HG03432 (cell line): ENCODE measurements around the gene ACVR1.

Experiments used
- ATAC-seq: cut with Tn5 transposase; IDR thresholded peaks from one replicate; pipeline ENCODE4 v1.9.1; 2021; ENCODE audit warnings: mild to moderate bottlenecking, moderate library complexity; ENCODE audit not compliant: unreplicated experiment

ACVR1 gene

DNA sequence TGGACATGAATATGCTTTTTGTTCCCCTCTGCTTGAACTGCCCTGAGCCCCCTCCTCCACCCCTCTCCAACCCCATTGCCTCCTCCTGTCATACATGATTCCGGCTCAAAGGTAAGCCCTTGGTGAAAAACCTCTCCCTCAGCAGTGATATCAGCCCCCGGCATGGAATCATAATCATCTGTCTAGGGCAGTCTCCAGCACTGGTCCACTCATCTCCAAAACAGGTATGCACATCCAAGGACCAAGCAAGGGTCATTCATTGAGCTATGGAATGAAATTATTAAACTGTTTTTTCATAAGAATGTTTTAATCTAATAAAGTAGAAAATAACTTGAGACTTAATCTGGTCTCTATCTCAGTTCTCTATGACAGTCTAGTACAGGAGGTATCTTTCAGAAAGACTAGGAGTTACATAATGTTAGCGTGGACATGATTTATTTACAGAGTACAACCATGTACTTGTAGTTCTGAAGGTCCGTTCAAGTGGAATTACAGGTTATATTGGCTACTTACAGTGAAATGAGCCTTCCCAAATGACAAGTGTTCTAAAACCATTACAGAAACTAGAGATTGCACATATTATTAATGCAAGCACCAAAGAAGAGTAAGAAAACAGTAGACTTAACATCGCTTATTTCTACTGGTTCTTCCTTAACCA lies 75.2 kb downstream of the ACVR1 start:
- no peak for ATAC-seq

DNA sequence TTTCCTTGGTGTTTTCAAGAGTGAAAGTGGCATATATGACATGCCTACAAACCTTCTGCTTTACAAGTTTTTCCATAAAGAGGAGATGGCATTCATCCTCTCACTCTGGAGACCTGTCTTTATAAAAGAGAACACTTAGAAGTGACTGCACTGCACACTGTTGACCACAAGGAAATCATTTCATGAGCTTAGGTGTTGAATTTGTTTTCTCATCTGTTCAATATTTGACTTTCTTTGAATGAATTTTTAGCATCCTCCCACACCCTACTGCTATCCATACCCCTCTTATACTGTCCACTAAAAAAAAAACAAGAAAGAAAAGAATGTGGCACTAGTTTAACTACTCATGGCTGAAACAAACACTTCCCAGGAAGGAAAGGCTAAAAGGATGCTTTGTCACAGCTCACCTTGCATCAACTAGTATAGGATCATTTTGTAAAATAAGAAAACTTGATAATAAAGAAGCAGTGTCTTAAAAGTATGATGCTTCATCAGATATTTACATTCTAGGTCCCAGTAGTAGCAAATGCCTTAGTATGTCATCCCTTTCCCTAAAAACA lies 83.0 kb downstream of the ACVR1 start:
- ATAC-seq: no peak

DNA sequence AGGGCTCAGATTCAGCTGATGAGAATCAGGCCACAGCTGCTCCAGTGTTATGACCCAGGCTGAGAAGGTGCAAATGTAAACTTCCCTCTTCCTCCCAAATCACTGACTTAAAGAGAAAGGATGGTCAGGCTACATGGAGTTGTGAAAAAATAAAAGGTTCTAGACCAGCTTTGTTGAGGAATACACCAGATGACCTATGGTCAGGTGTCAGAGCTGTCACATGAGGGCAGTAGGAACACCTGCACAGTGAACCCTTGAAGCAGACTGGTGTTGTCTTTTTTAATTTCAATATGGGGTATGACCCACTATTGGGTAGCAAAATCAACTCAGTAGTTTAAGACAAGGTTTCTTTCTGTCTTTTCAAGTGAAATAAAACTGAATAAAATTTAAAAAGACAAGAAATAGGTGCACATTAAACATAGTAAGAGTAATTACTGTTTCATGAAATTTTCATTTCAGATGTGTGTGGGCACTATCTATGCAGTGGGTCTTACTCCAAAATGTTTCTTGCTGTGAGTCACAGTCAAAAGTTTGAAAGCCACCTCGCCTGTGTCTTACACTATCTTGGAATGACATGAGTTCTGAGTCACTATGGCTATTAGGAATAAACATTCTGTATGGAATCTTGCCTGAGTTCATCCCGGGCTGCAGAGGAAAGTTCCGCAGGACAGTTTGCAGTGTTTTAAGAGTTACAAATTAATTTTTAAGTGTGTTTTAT lies 83.6 kb downstream of the ACVR1 start:
- no peak for ATAC-seq

DNA sequence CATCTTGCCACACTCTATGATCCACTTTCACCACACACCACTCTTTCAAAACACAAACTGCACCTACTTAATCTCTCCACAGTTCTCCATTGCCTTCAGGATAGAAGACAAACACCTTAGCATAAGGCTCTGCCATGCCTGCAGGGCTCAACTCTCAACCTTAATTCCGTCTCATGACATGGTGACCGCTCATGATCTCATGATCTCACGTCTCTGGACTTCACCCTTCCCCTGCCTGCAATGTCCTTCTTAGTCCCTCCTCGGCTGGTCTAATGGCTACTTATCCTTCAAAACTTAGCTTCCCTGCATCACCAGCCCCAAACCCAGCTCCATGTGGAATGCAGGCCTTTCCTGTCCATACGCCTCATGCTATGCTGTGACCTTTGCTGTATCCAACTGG lies 85.3 kb downstream of the ACVR1 start:
- no peak for ATAC-seq

DNA sequence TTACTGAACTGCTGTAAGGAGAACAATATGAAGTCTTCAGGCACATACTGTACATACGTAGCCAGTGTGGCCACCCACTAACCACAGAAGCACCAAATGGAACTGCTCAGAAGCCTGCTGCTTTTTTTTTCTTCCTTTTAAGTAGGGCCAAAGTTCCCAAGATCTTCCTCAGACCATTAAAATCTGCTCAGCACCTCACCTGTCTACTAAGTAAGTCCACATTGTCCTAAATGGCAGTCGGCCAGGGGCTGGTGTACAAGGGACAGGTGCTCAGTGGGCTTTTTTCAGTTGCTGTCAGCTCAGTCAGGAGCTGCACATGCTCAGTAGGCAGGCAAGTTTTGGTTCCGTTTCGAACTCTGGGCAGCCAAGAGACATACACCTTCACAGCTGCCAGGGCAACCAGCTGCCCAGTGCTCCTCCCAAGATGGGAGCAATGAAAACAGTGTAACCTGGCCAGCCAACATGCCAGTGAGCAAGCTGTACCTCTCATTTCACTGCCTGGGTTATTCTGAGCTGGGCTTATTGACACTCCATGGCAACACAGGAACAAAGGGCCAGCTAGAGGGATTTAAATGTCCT lies 86.1 kb downstream of the ACVR1 start:
- ATAC-seq: no peak

DNA sequence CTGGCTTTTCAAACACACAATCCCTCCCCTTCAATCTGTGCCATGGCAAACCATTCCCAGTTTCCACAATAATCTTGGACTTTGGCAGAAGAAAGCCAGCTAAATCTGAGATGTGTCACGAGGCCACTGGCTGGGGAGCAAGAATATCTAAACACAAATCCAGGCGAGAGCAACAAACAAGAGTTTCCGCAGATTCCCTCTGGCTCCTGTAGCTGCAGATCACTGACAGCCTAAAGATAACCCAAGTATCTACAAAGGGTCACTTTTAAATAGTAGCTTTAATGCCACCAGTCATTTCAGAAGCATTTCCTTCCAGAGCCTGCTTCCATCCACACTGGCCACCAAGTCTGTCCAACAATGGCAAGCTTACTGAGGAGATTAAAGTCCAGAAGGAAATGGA lies 86.9 kb downstream of the ACVR1 start:
- no peak for ATAC-seq

DNA sequence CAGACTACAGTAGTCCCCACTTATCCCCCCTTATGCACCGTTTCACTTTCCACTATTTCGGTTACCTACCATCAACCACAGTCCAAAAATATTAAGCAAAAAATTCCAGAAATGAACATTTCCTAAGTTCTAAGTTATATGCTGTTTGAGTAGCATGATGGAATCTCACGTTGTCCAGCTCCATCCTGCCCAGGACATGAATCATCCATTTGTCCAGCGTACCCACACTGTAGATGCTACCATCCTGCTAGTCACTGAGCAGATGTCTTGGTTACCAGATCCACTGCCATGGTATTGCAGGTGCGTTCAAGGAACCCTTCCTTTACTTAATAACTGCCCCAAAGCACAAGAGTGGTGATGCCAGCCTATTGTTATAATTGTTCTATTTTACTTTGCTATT lies 87.9 kb downstream of the ACVR1 start:
- ATAC-seq: no peak

DNA sequence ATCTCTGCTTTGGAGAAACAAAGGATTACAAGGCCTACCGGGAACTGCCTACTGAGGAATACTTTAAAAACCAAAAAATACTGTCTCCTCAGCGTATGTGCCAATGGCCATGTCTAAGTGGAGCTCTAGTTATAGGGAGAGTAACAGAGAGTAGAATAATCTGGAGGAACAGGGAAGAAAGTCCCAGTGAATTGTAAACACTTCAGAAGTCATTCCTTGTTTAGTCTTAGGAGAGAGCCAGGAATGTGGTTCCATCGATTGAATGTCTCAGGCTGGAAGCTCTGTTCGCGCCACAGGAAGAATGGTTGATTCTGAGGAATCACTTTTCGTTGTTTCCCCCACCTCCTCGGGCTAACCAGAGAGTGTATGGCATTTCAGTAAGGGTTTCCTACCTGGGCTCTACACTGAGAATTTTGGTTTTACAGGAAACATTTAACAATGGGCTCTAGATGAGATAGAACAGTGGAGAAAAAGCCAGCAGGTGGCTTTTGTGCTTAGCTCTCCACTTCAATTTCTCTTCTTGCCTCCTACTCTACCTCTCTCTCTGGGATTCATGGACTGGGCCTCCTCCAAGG lies 88.7 kb downstream of the ACVR1 start:
- no peak for ATAC-seq

DNA sequence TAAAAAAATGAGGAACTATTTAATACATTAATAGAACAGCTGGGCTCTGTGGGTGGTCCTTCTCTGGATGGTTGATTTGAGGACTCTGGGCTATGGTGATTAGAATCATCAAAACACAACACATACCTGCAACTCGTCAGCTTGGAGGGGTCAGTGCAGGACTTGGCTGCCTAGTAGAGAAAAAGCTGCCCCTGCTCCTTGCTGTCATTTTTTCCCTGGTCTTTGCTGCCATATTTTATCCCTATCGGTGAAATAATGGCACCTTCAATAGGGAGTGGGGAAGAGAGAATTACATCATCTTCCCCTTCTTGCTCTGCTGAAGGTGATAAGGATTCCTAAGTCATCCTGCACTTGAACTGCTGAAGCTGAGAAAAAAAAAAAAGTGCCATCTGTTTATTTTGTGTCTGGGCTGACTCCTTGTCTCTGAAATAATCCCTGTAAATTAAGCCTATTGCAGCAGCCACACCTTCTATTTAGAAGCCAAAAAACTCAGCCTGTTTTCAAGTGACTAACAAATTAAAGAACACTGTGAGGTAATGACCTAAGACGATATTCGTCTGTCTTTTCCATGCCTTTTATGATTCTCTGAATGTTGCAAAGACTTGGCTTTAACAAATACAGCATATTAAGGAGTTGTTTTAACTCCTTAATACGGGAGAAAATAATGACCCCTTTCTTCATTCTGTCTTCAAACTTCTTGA lies 89.3 kb downstream of the ACVR1 start:
- ATAC-seq: no peak

DNA sequence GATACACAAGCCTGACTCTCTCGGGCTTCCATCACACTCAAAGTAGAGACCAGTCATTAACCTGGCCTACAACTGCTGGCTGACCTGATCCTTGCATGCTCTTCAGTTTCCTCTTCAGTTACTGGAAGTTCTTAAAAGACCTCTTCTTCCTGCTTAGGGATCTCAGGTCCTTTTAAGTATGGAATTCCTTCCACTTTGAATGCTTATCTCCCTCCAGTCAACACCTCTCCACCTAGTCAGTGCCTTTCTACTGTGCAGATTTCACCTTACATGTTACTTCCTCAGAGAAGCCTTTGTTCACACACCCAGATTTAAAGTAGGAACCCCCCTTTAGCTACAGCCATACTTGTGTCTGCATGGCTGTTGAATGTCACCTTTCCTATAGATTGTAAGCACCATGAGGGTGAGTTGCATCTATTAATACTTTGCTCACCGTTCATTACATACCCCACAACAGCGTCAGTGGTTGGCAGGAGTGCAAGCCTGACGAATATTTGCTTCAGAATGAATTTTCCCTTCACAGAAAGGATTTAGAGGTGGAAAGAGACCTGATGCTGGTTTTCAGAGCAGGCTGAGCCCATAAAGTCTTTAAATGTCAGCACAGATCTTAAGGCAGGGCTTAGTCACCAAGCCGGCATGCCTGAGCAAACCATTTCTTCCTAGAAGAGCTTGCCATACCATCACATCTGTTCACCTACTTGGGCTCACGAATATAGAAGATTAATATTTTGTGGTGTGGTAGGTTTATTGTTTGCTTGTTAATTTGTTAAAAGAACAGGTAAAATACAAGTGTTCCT lies 90.1 kb downstream of the ACVR1 start:
- no peak for ATAC-seq

DNA sequence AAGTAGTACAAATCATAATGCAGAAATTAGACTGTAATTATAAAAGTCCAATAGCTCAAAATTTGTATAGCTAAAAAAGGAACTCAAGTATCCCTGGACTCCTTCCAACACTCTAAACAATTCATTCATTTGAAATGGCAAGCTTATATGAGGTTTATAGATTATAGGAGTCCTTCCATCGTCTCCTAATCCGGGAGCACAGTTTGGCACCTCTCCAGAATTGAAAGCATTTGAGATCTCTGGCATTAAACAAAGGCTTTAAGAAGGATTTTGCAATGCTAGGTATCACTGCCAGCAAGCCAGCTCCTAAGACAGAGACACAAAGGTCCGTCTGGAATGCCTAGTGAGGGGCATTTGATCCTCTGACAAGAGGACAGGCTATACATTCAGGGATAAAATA lies 90.9 kb downstream of the ACVR1 start:
- no peak for ATAC-seq

DNA sequence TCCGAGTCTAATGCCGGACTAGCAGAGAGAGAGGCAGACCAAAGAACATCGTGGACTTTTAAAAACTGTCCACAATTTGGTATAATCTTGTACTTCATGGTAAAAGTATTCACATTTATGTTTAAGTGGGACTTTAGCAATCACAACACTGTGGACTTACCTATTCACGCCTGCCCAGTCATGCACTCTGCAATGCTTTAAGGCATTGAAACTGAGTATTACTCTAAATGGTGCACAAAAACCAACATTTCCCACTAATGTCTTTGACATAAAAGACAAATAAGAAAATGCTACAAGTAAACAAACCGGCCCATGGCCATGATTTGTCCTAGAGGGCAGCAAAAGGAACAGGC lies 91.3 kb downstream of the ACVR1 start:
- no peak for ATAC-seq

DNA sequence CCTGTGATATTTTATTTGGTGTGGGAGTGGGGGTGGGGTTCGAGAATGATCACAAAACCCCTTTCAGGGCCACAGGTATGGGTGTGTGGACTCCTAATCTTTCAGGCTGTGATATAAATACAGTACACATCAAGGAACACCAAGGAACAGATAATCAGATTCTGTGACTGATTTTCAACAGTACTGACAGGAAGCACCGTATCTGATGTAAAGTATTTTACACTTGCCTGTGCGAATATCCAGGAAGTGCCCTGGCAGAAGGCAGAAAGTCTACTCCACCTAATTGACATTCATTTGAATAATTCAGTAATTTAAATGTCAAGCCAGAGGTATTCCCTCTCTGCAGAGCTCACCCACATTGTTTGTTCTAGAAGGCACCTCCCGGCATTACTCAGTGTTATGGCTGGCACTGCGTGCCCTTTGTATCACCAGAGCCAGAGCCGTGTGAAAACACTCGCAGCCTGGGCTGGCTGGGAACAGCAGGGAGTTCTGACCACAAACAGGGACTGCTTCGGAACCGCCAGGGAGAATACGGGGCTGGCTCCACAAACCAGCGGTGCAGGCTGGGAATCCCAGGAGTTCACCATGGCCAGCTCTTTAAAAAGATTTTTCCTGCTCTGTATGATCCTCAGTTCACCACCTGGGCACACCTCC lies 91.8 kb downstream of the ACVR1 start:
- ATAC-seq: no peak

DNA sequence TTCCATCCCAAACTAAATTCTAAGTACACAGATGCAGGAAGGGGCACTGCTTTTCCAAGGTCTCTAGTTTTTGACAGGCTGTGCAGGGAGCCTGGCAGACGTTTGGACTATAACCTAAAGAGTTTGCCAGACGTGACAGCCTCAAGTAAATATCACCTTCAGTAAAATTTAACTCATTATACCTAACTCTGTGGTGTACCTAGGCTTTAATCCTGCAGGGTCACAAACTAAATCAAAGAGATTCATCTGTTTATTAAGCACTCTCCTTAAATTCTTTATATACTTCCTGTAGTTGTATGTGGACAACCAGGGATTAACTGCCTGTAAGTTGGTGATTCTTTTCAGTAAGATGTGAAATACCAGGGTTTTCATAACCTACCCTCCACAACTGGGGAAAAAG lies 92.9 kb downstream of the ACVR1 start:
- no peak for ATAC-seq

DNA sequence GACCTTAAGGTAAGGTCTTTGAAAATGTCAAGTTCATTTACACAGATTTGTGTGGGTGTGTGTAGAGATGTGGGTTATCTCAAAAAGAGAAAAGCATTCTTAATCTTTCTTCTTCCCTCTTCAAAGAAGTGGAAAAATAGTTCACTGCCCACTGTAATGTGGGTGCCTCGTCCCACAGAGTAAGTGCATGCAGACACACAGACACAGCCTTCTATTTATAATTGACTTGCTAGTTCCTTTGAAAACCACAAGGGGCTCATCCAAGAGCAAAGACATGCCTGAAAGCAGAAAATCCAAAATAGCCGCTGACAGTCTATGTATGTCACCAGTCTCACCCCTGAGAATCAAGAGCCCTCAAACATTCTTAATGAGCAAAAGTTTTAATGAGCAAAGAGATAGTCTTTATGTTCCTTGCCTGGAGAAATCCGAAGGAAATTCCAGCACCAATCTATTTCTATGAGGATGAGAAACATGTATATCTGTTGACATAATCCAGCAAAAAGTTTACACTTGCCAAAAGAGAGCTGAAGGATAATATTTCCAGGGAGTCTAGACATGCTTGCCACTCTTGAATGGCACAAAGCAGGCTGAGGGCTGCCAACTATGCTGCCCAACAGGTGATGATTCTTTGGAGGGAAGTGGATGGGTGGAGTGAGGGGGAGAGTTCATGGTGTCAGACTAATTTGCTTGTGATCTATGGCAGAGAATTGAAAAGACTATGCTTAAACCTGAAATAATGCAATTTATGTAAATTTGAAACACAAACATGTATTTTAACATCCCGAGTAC lies 93.9 kb downstream of the ACVR1 start:
- no peak for ATAC-seq

DNA sequence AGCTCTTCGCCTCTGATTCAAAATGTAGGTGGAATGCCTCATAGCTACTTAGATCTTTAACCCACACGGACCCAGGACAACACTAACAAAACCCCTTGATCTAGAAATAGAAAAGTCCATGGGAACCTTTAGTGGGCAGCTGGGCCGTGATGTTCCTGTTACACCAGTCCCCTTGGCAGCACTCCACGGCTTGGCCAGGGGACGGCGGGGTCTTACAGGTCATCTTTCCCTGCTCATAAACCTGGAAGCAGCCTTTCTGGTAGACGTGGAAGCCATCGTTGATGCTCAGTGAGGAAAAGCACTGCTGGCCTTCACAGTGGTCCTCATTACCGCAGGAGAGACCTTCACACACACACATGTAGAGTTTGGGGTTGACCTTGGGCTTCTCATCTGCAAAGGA lies 95.9 kb downstream of the ACVR1 start:
- ATAC-seq: no peak

DNA sequence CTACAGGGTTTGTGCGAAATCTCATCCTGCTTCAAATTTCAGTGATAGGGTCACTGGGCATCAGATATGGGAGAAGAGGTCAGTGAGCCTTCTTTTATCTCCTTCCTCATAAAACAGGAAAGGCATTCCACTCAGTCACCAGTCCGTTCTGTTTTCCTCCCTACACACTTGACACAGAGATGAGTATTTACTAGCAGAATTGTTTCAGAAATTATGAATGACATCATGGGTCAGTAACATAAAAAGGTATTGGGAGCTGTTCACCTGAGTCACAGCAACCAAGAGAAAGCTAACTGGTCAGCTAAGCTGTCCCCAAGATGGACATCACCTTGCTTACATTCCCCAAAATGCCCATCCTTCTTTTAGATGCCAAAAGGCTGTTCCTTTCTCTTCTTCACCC lies 96.3 kb downstream of the ACVR1 start:
- no peak for ATAC-seq

DNA sequence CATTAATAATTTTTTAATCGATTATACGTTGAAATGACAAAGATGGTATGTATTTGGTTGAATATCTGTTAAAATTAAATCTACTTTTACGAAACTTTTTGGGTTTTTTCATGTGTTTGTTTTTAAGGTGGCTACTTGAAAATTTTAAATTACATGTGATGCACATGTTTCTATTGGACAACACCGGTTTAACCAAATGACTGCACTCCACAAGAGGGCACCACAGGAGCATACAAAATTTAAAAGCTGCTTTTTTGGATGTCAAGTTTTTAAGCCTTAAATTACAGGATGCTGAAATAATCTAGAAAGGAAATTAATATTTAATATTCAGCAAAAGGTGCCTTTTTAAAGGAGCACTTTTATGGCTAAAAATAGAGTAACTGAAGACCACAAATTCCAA lies 98.7 kb downstream of the ACVR1 start:
- ATAC-seq: no peak

DNA sequence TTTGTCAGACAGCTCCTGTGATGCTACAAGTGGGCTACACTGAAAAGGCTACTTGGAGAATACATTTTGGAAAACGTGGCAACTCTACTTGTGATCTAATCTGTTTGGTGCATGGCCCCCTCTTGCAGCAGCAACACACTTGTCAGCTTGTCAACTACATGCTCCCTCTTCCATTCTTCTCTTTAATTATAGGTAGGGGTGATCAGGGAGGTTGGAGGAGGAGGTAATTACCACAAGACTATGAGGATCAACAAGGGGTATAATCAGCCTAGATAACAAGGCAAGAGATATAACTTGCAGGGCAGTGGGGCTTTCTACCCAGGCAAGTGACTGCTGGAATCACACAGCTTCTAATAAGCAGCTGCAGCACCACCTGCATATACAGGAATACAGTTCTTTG lies 104.9 kb downstream of the ACVR1 start:
- ATAC-seq: no peak
